Measurements from ENCODE around the gene CDH13.

Gene CDH13

GRCh38 chr16:83802135-83802534, 1175.4 kb downstream of the CDH13 start:
- Histone ChIP-seq H3K27me3 (ENCODE audit: insufficient read depth, poor library complexity, severe bottlenecking) (no peaks in the 10 kb centered on the region), H3K27ac (replicated peaks) (no peak overlapping the region), H3K4me3 (replicated peaks; ENCODE audit: insufficient read depth, low read length) (no peak overlapping the region)
- DNase-seq (ENCODE audit: low read depth in 1 of 2, low spot score in 1 of 2) = no peak
- TF ChIP-seq GABPA (IDR thresholded peaks at IDR 0.05; ENCODE audit: low read depth) (no peak), CTCF (IDR thresholded peaks at IDR 0.05; ENCODE audit: insufficient read depth, low read length) (no peak), POLR2AphosphoS5 (IDR thresholded peaks at IDR 0.05; ENCODE audit: low read depth) (no peak), SPI1 (IDR thresholded peaks at IDR 0.05; ENCODE audit: borderline replicate concordance, low read depth) (no peak), REST (IDR thresholded peaks at IDR 0.05; ENCODE audit: insufficient replicate concordance, low read depth) (no peak)

GRCh38 chr16:83802554-83803205, 1175.9 kb downstream of the CDH13 start:
- no peak for DNase-seq (ENCODE audit: low read depth in 1 of 2, low spot score in 1 of 2)
- H3K27ac ChIP-seq (replicated peaks) = no peak overlapping the region
- no peak overlapping the region for H3K4me3 ChIP-seq (replicated peaks; ENCODE audit: insufficient read depth, low read length)
- no peaks in the 10 kb centered on the region for H3K27me3 ChIP-seq (ENCODE audit: insufficient read depth, poor library complexity, severe bottlenecking)
- no peak for TF ChIP-seq CTCF (IDR thresholded peaks at IDR 0.05; ENCODE audit: insufficient read depth, low read length)
- TF ChIP-seq POLR2AphosphoS5 (IDR thresholded peaks at IDR 0.05; ENCODE audit: low read depth) = no peak
- no peak for TF ChIP-seq SPI1 (IDR thresholded peaks at IDR 0.05; ENCODE audit: borderline replicate concordance, low read depth)
- no peak for TF ChIP-seq REST (IDR thresholded peaks at IDR 0.05; ENCODE audit: insufficient replicate concordance, low read depth)
- no peak for TF ChIP-seq GABPA (IDR thresholded peaks at IDR 0.05; ENCODE audit: low read depth)

- Histone ChIP-seq H3K27ac (replicated peaks) (no peak overlapping the region), H3K4me3 (replicated peaks; ENCODE audit: insufficient read depth, low read length) (no peak overlapping the region), H3K27me3 (ENCODE audit: insufficient read depth, poor library complexity, severe bottlenecking) (no peaks in the 10 kb centered on the region)
- no peak for DNase-seq (ENCODE audit: low read depth in 1 of 2, low spot score in 1 of 2)
- TF ChIP-seq REST (IDR thresholded peaks at IDR 0.05; ENCODE audit: insufficient replicate concordance, low read depth) (no peak), SPI1 (IDR thresholded peaks at IDR 0.05; ENCODE audit: borderline replicate concordance, low read depth) (no peak), CTCF (IDR thresholded peaks at IDR 0.05; ENCODE audit: insufficient read depth, low read length) (no peak), POLR2AphosphoS5 (IDR thresholded peaks at IDR 0.05; ENCODE audit: low read depth) (no peak), GABPA (IDR thresholded peaks at IDR 0.05; ENCODE audit: low read depth) (no peak)
Measured at GRCh38 chr16:83803811-83804210, 1177.0 kb downstream of the CDH13 start.
